NCI-H1105 (cell line): Measurements from ENCODE around the gene ANKRD24.
"Not testable (repeated sequence)": the region's sequence is repeated elsewhere in the genome, so short reads cannot be mapped to it uniquely, and the experiment has no call there.

Experiments used
- DNase-seq: peaks from one replicate; lab custom pipeline; 2025; lab: John Stamatoyannopoulos, UW

The ANKRD24 gene

GRCh38 chr19:4182084-4182810, at the start of gene ANKRD24, which contains the start of gene SIRT6:
Gene ANKRD24 (plus strand): TSS chr19:4182689. CDS start chr19:4186426, 3,737 bp downstream.
Gene SIRT6 (minus strand): TSS chr19:4182563. CDS start chr19:4182539, 24 bp downstream.
- DNase-seq = peak; percentile 94

- DNase-seq = no peak
These were observed 48.1 kb upstream of the ANKRD24 start for GRCh38 chr19:4134351-4134750.

GRCh38 chr19:4135386-4135785, 47.1 kb upstream of the ANKRD24 start:
- DNase-seq = not testable (repeated sequence)

- no peak for DNase-seq
These were observed 45.8 kb upstream of the ANKRD24 start for GRCh38 chr19:4136680-4137088.

GRCh38 chr19:4138445-4138844, 44.0 kb upstream of the ANKRD24 start:
- DNase-seq = no peak

- no peak for DNase-seq
These were observed 42.8 kb upstream of the ANKRD24 start for GRCh38 chr19:4139614-4140236.

GRCh38 chr19:4140237-4140711, 42.2 kb upstream of the ANKRD24 start:
- DNase-seq = peak; percentile 56

- not testable (repeated sequence) for DNase-seq
These were observed 39.6 kb upstream of the ANKRD24 start for GRCh38 chr19:4142916-4143315.

- DNase-seq = no peak
These were observed 37.7 kb upstream of the ANKRD24 start for GRCh38 chr19:4144666-4145249.

- DNase-seq = no peak
These were observed 32.8 kb upstream of the ANKRD24 start for GRCh38 chr19:4149518-4150288.

GRCh38 chr19:4151623-4152022, 30.9 kb upstream of the ANKRD24 start:
- no peak for DNase-seq

GRCh38 chr19:4152241-4152998, 30.1 kb upstream of the ANKRD24 start:
- no peak for DNase-seq

- DNase-seq = no peak
These were observed 27.7 kb upstream of the ANKRD24 start for GRCh38 chr19:4154571-4155312.

GRCh38 chr19:4157164-4157563, 25.3 kb upstream of the ANKRD24 start:
- DNase-seq = no peak

- DNase-seq = not testable (repeated sequence)
These were observed 24.5 kb upstream of the ANKRD24 start for GRCh38 chr19:4157971-4158370.

GRCh38 chr19:4161415-4162077, 20.9 kb upstream of the ANKRD24 start:
- no peak for DNase-seq

- no peak for DNase-seq
These were observed 18.2 kb upstream of the ANKRD24 start for GRCh38 chr19:4164262-4164661.

- DNase-seq = no peak
These were observed 10.8 kb upstream of the ANKRD24 start for GRCh38 chr19:4171676-4172075.

GRCh38 chr19:4172861-4173473, 9.5 kb upstream of the ANKRD24 start:
- DNase-seq = peak; percentile 31
